PFSK-1 (cell line): ENCODE data around the gene RAB3GAP2.

Experiments
- POLR2AphosphoS5 ChIP-seq: IDR thresholded peaks from 2 replicates; pipeline ENCODE4 v1.6.1; 2012; ENCODE audit warnings: low read depth, mild to moderate bottlenecking, control low read depth, low read length, moderate library complexity
- REST ChIP-seq, 2 experiments: IDR thresholded peaks; 2 replicates each; pipeline versions ENCODE4 v1.6.1 to v1.8.0; 2011 to 2012; ENCODE audit warnings: low read depth in 2 of 2, low read length in 2 of 2, control low read depth in 1 of 2, inconsistent platforms in 1 of 2, mild to moderate bottlenecking in 1 of 2, moderate library complexity in 1 of 2; ENCODE audit not compliant: insufficient read depth in 1 of 2
- TAF1 ChIP-seq: IDR thresholded peaks from 2 replicates; pipeline ENCODE4 v1.6.1; 2012; ENCODE audit warnings: low read length, control low read depth, borderline replicate concordance; ENCODE audit not compliant: insufficient read depth

- TF ChIP-seq POLR2AphosphoS5 (no peak), TAF1 (no peak), REST (IDR thresholded peaks at IDR 0.05; ENCODE audit: insufficient read depth in 1 of 2, low read depth in 2 of 2, low read length in 2 of 2) (no peak)
Measured at GRCh38 chr1:220195701-220196100, 76.6 kb downstream of the RAB3GAP2 start.
